Neutrophil (primary cell): ENCODE results near the gene ECE1.

ENCODE experiments used
- H3K27ac ChIP-seq: fragments of 200-600 bp; sonication (generic); 2 replicates; pipeline ENCODE4 v1.5.1; 2016; ENCODE audit warnings: mild to moderate bottlenecking, moderate library complexity
- H3K27me3 ChIP-seq: fragments of 200-600 bp; sonication (generic); 2 replicates; pipeline ENCODE4 v1.6.0; 2016; ENCODE audit warnings: mild to moderate bottlenecking
- H3K36me3 ChIP-seq: fragments of 200-600 bp; sonication (generic); 2 replicates; pipeline ENCODE4 v1.5.1; 2017
- H3K4me1 ChIP-seq, 2 experiments: fragments of 200-600 bp in 1 of 2; sonication (generic) in 1 of 2; 1 replicate in 1 of 2; 2 replicates in 1 of 2; pipeline versions ENCODE4 v1.5.1 to v1.6.1; 2013 to 2016; ENCODE audit warnings: low read depth in 1 of 2, low read length in 1 of 2, mild to moderate bottlenecking in 1 of 2, moderate library complexity in 1 of 2; ENCODE audit not compliant: control insufficient read depth in 1 of 2, insufficient read depth in 1 of 2
- H3K4me3 ChIP-seq, 2 experiments: fragments of 200-600 bp in 1 of 2; sonication (generic) in 1 of 2; 1 replicate in 1 of 2; 2 replicates in 1 of 2; pipeline ENCODE4 v1.5.1; 2013 to 2016; ENCODE audit warnings: low read depth in 1 of 2, low read length in 1 of 2, mild to moderate bottlenecking in 1 of 2, moderate library complexity in 1 of 2
- H3K9me3 ChIP-seq: fragments of 200-600 bp; sonication (generic); 2 replicates; pipeline ENCODE4 v1.5.1; 2016
- TF ChIP-seq, protein P1 (sequence below): fragments of 200-600 bp; sonication (generic); IDR thresholded peaks from 2 replicates; pipeline ENCODE4 v1.5.1; 2016; ENCODE audit warnings: antibody characterized with exemption

Gene ECE1

DNA sequence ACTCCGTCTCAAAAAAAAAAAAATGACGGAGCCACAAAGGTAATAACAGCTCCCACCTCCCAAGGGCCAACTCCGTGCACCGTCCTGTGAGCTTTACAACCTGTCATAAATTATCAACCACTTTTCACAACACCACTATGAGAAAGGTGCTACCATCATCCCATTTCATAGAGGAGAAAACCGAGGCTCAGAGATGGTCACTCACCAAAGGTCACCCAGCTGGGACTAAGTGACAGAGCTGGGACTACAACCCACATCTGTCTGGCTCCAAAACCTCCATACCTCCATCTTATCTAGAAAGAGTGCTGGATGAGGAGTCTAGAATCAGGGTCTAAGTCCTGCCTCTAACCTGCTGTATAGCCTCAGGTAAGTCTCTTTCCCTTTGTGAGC lies 43.6 kb upstream of the ECE1 start:
- H3K36me3 ChIP-seq, result peaks cover 5% of the 10 kb centered on the region
- peaks cover 95 to 98% of the 10 kb centered on the region in 2 experiments for H3K4me1 ChIP-seq
- no peaks in the 10 kb centered on the region for H3K27me3 ChIP-seq
- peak overlapping the region; percentile 97 for H3K27ac ChIP-seq
- TF ChIP-seq, protein P1, sequence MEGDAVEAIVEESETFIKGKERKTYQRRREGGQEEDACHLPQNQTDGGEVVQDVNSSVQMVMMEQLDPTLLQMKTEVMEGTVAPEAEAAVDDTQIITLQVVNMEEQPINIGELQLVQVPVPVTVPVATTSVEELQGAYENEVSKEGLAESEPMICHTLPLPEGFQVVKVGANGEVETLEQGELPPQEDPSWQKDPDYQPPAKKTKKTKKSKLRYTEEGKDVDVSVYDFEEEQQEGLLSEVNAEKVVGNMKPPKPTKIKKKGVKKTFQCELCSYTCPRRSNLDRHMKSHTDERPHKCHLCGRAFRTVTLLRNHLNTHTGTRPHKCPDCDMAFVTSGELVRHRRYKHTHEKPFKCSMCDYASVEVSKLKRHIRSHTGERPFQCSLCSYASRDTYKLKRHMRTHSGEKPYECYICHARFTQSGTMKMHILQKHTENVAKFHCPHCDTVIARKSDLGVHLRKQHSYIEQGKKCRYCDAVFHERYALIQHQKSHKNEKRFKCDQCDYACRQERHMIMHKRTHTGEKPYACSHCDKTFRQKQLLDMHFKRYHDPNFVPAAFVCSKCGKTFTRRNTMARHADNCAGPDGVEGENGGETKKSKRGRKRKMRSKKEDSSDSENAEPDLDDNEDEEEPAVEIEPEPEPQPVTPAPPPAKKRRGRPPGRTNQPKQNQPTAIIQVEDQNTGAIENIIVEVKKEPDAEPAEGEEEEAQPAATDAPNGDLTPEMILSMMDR, result no peak
- no peaks in the 10 kb centered on the region for H3K9me3 ChIP-seq
- H3K4me3 ChIP-seq, result peak overlapping the region; percentile 55 to 68

DNA sequence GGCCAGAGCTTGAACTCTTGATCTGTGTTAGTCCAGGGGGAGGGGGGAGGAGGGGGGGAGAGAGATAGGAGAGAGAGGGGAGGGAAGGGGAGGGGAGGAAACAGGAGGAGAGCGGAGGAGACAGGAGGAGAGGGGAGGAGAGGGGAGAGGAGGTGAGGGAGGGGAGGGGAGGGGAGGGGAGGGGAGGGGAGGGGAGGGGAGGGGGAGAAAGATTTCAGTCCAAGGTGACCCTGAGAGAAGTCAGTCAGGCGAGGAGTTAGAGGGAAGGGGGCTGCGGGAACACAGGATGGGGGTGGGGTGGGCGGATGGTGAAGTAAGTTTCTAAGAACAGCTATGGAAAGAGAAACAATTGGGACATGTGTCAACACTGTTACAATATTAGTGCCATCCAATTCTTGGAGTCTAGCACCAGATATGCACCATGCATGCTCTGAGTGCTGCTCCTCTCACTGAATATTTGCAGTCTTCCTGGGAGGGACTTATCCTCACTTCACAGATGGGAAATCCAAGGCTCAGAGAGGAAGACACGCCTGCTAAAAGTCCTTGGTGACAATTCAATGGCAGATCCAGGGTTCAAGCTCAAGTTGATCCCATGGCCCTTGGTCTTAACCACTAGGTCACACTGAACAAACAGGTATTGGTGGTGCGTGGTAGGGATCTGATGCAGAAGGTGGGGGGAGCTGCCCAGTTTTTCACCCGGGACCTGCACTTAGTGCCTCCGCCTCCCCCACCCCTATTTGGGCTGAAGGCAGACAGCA lies 42.5 kb upstream of the ECE1 start:
- Histone ChIP-seq H3K36me3 (peaks cover 5% of the 10 kb centered on the region), H3K4me3 (peak overlapping the region; percentile 10 to 55), H3K4me1 (peaks cover 86 to 90% of the 10 kb centered on the region in 2 experiments), H3K27ac (peak overlapping the region; percentile 97), H3K9me3 (no peaks in the 10 kb centered on the region), H3K27me3 (no peaks in the 10 kb centered on the region)
- TF ChIP-seq, protein P1, result no peak

DNA sequence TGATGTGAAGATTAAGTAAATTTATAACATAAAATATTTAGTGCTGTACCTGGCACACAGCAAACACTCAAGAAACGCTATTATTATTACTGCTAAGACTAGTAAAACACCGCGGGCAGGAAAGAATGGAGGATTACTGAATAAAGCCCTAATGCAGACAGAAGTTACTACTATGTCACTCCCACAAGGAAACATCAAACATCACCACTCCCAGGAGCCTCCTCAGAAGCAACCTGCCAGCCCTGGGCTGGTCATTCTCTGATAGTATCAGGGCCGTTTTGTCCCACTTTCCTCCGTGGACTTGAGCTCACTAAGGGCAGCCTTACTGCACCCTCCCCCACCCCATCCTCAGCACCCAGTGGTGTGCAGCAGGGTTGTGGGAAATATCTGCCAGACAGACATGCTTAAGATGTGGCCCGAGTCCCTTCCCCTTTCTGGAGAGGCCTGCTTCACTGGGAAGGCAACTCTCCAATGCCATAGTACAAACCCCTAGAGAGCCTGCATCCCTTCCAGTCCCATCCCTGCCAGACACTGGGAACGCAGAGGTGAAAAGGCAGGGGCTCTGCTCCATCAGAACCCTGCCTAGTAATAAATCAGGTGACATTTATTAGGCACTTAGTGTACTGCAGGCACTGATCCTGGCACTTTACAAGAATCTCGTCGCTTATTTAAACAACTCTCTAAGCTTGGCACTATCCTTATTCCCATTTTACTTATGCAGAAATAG lies 41.7 kb upstream of the ECE1 start:
- Histone ChIP-seq H3K4me3 (peak overlapping the region; percentile 21 to 28), H3K9me3 (no peaks in the 10 kb centered on the region), H3K27ac (peak overlapping the region; percentile 97), H3K27me3 (no peaks in the 10 kb centered on the region), H3K36me3 (peaks cover 5% of the 10 kb centered on the region), H3K4me1 (peaks cover 85 to 88% of the 10 kb centered on the region in 2 experiments)
- TF ChIP-seq, protein P1, result no peak

DNA sequence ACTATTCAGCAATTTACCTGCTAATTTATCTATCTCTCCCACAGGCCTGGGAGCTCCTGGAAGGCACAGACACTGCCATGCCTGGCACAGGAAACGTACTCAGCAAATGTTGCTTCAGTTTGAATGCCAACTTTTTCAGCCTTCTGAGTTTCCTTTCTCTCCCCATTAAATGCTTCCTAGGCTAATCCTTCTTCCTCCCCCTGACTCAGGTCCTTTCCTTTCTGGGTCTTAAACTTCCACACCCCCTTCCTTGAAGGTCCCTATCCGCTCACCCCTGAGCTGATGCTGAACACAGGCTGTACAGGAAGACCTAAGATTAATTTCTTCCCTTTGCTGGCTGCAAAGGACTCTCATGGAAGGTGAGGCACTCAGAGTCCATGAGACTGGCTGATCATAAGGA lies 40.3 kb upstream of the ECE1 start:
- H3K36me3 ChIP-seq, result peaks cover 5% of the 10 kb centered on the region
- H3K4me3 ChIP-seq, result no peak overlapping the region
- peaks cover 85 to 88% of the 10 kb centered on the region in 2 experiments for H3K4me1 ChIP-seq
- H3K27me3 ChIP-seq, result no peaks in the 10 kb centered on the region
- TF ChIP-seq, protein P1, result no peak
- no peaks in the 10 kb centered on the region for H3K9me3 ChIP-seq
- H3K27ac ChIP-seq, result peak overlapping the region; percentile 13

DNA sequence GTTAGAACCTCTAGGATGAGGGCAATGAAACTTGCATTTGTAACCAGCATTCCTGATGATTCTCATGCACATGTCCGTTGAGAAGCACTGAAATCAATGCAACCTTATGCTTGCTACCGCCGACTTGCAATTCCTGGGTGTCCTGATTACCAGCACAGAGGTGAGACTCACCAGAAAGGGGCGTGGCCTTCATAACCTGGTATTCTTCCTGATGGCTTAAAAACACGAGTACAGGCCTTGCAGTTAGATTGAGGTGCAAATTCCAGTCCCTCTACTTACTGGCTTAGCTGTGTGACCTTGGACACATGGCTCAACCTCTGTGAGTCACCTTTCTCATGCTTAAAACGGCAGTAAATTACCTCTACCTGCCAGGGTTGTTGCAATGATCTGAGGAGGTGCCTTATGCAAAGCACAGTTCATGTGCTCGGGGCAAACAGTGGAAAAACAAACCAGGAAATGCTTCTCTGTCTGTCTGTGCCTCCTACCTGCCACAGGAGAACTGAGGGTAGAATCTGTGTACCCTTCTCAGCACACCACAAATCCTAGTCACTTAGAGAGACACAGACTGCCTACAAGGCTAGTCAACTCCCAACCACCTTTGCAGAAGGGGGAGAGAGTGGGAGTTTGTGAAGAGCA lies 39.1 kb upstream of the ECE1 start:
- H3K4me3 ChIP-seq, result no peak overlapping the region
- H3K4me1 ChIP-seq, result peaks cover 85 to 88% of the 10 kb centered on the region in 2 experiments
- peak overlapping the region; percentile 58 for H3K27ac ChIP-seq

More for the DNA sequence above, 39.1 kb upstream of the ECE1 start:
- H3K9me3 ChIP-seq, result no peaks in the 10 kb centered on the region
- TF ChIP-seq, protein P1, result no peak
- H3K36me3 ChIP-seq, result peaks cover 5% of the 10 kb centered on the region
- no peaks in the 10 kb centered on the region for H3K27me3 ChIP-seq
